Transverse colon (tissue), 4 donors: ENCODE measurements around the gene TMEM69.

Source experiments
- CTCF ChIP-seq, 5 experiments: fragments of 200-600 bp in 3 of 5; fragments of 450-650 bp in 2 of 5; sonication (generic) in 3 of 5; IDR thresholded peaks; 1 replicate in 2 of 5; 2 replicates in 3 of 5; pipeline ENCODE4 v1.5.1; 2016 to 2017; ENCODE audit warnings: antibody characterized with exemption in 5 of 5, inconsistent platforms in 3 of 5, mild to moderate bottlenecking in 2 of 5, moderate library complexity in 1 of 5
- EP300 ChIP-seq: sonication (generic); formaldehyde crosslinking; IDR thresholded peaks from one replicate; pipeline ENCODE4 v1.6.1; 2017; ENCODE audit warnings: antibody characterized with exemption, low read depth
- POLR2A ChIP-seq: fragments of 450-650 bp; IDR thresholded peaks from one replicate; pipeline ENCODE4 v1.6.1; 2016; ENCODE audit warnings: antibody characterized with exemption, mild to moderate bottlenecking, moderate library complexity
- POLR2AphosphoS5 ChIP-seq, 3 donors: sonication (generic); formaldehyde crosslinking; IDR thresholded peaks; one replicate each; pipeline ENCODE4 v1.6.1; 2016; ENCODE audit warnings: antibody characterized with exemption in 3 of 3

GRCh38 chr1:45647248-45648021 is 40.5 kb upstream of the TMEM69 start:
- TF ChIP-seq POLR2A (no peak), CTCF (IDR thresholded peaks at IDR 0.05) (no peak), EP300 (no peak), POLR2AphosphoS5 (IDR thresholded peaks at IDR 0.05) (no peak)
